ENCODE data around the gene HOXA1.

The HOXA1 gene

GRCh38 chr7:27131390-27131819 is 35.6 kb upstream of the HOXA1 start:
- DNase-seq = no peak

GRCh38 chr7:27130540-27131389 is 35.0 kb upstream of the HOXA1 start, which contains the start of gene HOXA4:
Gene HOXA4, minus strand, starts transcription at chr7:27130757. Its CDS starts 24 bp downstream, at chr7:27130733.
- peak; percentile 78 for DNase-seq

- DNase-seq = no peak
Measured at GRCh38 chr7:27129729-27130539, 34.1 kb upstream of the HOXA1 start.

DNA sequence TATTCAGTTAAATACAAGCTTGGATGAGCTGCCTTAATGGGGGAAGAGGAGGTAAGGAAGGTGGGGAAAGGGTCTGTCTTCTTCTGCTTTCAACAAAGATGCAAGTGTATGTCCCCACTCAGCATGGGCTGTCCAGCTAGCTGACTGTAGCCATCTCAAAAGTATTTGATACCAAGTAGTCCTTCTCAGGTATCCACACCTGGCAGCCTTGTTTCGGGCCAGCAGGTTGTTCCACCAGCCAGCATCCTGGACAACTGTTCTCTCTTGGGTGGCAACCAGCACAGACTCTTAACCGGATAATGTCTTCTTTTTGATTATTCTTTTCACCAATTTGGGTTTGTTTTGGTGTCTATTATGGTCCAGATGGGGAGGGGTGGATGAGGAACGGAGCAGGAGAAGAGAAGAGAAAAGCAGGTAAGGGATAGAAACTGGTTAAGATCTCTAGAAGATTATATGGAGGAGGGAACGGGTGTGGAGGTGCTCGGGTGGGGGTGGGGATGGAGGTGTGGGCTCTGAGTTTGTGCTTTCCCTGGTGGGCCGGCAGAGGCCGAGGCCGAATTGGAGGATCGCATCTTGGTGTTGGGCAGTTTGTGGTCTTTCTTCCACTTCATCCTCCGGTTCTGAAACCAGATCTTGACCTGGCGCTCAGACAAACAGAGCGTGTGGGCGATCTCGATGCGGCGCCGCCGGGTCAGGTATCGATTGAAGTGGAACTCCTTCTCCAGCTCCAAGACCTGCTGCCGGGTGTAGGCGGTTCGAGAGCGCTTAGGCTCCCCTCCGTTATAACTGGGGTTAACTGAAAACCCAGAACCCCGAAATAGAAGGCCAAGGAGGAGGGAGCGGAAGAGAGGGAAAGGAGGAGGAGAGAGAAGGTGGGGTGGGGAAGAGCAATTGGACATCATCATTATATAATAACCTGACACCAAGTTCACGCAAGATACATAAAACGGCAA is 33.3 kb upstream of the HOXA1 start:
- no peak for DNase-seq

GRCh38 chr7:27128034-27128433 is 32.2 kb upstream of the HOXA1 start:
- no peak for DNase-seq

DNA sequence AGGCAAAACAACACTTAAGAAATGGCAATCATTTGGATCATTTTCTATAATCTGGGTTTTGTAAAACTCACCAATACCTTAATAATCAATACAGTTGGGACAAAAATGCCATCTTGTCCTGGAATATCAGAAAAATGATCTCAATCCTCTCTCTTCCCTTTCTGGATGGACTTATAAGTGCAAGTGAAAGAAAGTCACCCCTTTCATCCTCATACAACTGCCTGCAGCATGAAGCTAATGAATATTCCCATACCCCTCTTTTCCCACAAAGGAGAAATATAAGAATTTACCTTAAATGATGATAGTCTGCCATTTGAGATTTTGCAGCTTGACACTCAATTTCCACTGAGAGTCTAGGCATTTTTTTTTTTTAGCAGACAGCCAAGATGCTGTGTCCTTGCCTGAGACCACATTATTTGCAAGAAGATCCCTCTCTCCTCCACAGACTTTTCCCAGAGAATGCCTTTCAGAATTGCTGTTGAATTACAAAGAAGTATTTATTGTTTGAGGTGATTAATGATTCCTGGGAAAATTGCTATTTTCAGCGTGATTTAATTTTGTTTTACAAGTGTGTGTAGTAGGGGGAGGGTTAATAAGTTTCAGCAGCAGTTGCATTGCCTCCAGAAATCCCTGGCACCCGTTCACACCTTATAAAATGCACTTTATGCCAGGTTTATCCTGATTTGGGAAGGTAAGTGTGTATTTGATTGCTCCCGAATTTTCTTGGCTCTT is 31.0 kb upstream of the HOXA1 start:
- DNase-seq = no peak

GRCh38 chr7:27125986-27126394 is 30.2 kb upstream of the HOXA1 start:
- no peak for DNase-seq

GRCh38 chr7:27124902-27125689 is 29.3 kb upstream of the HOXA1 start:
- no peak for DNase-seq

DNA sequence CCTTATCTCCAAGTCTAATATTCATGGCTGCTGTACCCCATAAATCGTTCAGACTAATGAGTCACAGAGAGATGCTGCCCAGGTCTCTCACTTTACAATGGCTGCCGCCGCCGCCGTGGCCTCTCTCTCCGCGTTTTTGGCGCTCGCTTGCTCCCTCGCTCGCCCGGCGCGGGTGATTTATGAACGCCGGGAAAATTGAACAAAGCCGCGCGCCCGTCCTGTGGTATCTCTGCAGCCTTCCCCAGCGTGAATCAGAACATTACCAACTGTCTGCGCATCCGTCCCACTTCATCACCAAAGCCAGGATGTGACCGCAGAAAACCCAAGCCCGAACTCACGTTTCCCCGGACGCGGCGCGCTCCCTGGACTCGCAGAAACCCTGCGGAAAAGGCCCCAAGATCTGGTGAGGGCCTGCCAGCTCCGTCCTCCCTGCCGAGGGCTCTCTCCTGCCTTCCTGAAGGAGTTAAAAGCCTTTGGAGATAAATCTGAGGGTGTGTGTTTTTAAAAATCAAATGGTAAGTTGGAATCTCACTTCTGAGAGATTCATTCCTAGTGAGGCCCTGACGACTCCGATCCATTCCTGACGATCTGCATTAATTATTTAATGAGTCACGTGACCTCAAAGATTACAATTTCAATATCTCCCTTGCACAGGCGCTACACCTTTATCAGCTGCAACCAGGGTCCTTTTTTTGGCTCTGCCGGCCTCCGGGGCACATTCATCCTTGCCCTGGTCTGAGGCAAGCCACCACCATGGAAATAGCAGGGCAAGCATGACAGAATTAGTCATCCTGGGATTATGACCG is 28.5 kb upstream of the HOXA1 start:
- no peak for DNase-seq

GRCh38 chr7:27123477-27124053 is 27.8 kb upstream of the HOXA1 start:
- no peak for DNase-seq

GRCh38 chr7:27123007-27123476 is 27.2 kb upstream of the HOXA1 start:
- no peak for DNase-seq

- no peak for DNase-seq
Measured at GRCh38 chr7:27122077-27122910, 26.5 kb upstream of the HOXA1 start.

DNA sequence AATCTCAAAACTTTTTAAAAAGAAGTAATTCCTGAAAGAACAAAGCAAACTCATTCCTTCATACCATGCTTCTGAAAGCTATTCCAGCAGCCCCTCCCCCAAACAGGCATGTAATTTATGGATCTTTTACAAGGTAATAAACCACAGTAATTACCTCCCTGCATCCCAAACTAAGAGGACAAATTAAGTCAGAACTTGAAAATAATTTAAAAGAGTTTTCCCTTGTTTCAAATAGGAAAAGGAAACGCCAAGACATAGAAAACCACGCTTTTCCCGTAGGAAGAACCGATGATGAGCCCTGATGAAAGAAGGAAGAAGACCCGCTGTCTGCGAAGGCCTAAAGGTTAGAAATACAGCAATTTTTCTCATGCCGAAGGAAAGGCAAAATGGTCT is 25.9 kb upstream of the HOXA1 start:
- DNase-seq = no peak

- DNase-seq = no peak
Measured at GRCh38 chr7:27119412-27119911, 23.7 kb upstream of the HOXA1 start.

GRCh38 chr7:27118580-27118979 is 22.8 kb upstream of the HOXA1 start:
- DNase-seq = no peak

- no peak for DNase-seq
Measured at GRCh38 chr7:27117887-27118491, 22.2 kb upstream of the HOXA1 start.

- DNase-seq = no peak
Measured at GRCh38 chr7:27116962-27117886, 21.4 kb upstream of the HOXA1 start.
